Left colon (tissue), 2 donors: ENCODE measurements around the gene NHS. TPM values are rescaled to one million over a fixed set of nuclear protein-coding genes. Genes with fewer than 3 reads are reported as not detected.

ENCODE experiments used
- ATAC-seq: fragments of 200-7000 bp; cut with Tn5 transposase; one replicate; pipeline ENCODE4 v1.9.1; 2020; ENCODE audit warnings: mild to moderate bottlenecking, moderate library complexity
- DNase-seq, 2 donors: peaks; one replicate each; pipeline ENCODE4 v3.0.0-alpha.2; 2020
- intact Hi-C, 2 donors: fragments of 100-400 bp; cut with DNase I in 1 of 2; cut with micrococcal nuclease in 1 of 2; formaldehyde crosslinking; loops; one replicate each; pipeline versions ENCODE4 v1.11.2 to v1.14.0; 2022; cut with DNase I, micrococcal nuclease
- total RNA-seq, 2 donors: library from RNA; stranded (reverse); fragmentation: NEBNext Ultra II Directional; extraction: Animal tissue kit (Norgen Biotek cat#: 25700); gene quantifications; one replicate each; pipeline ENCODE4 v1.2.1, GENCODE V29; 2021
- donor health status: DM: no; HTN: no; CAD: no.
- donor health status: DM: yes; HTN: yes; CAD: no.

The NHS gene
- total RNA-seq, 2 donors from 2014 or later, result 1.9 to 2.0 TPM

GRCh38 chrX:17662391-17662790 is 287.4 kb downstream of the NHS start:
- ATAC-seq, result no peak
- intact Hi-C loops, result no loop called here

GRCh38 chrX:17668929-17669328 is 293.9 kb downstream of the NHS start:
- DNase-seq, result no peak
- intact Hi-C loops, result no loop called here
- no peak for ATAC-seq

More at GRCh38 chrX:17662391-17662790, 287.4 kb downstream of the NHS start:
- DNase-seq, result no peak

- no peak for ATAC-seq
- intact Hi-C loops, result no loop called here
Observed at GRCh38 chrX:17669458-17669857, 294.5 kb downstream of the NHS start.

GRCh38 chrX:17669891-17670290 is 294.9 kb downstream of the NHS start:
- ATAC-seq, result no peak
- intact Hi-C loops, result no loop called here
- DNase-seq, result no peak

More at GRCh38 chrX:17669458-17669857, 294.5 kb downstream of the NHS start:
- DNase-seq, result no peak

- DNase-seq (no peak), ATAC-seq (peak; percentile 71)
- intact Hi-C loops, result no loop called here
Observed at GRCh38 chrX:17670874-17671273, 295.9 kb downstream of the NHS start.

GRCh38 chrX:17674601-17675000 is 299.6 kb downstream of the NHS start:
- no peak for DNase-seq
- intact Hi-C loops, result no loop called here
- ATAC-seq, result peak; percentile 32

GRCh38 chrX:17679261-17679660 is 304.3 kb downstream of the NHS start:
- intact Hi-C loops, result no loop called here
- ATAC-seq, result peak; percentile 67

GRCh38 chrX:17679820-17680219 is 304.8 kb downstream of the NHS start:
- ATAC-seq (peak; percentile 92), DNase-seq (peak; percentile 22 to 37)
- intact Hi-C loops, result no loop called here

More at GRCh38 chrX:17679261-17679660, 304.3 kb downstream of the NHS start:
- no peak for DNase-seq

- DNase-seq, result no peak
- ATAC-seq, result no peak
- intact Hi-C loops, result no loop called here
Observed at GRCh38 chrX:17680732-17681413, 305.9 kb downstream of the NHS start.

- ATAC-seq (no peak), DNase-seq (no peak)
- intact Hi-C loops, result no loop called here
Observed at GRCh38 chrX:17682259-17682658, 307.3 kb downstream of the NHS start.

GRCh38 chrX:17685026-17685425 is 310.0 kb downstream of the NHS start:
- no peak for DNase-seq
- intact Hi-C loops, result loop anchor here in 1 of 2 donors (5.0 kb wide), 1 partner anchor 443 kb away; no protein-coding TSS in a partner anchor
- ATAC-seq, result no peak

GRCh38 chrX:17687648-17688047 is 312.6 kb downstream of the NHS start:
- intact Hi-C loops, result loop anchor here in 1 of 2 donors (5.0 kb wide), 1 partner anchor 445 kb away; no protein-coding TSS in a partner anchor
- DNase-seq, result no peak
- no peak for ATAC-seq

- intact Hi-C loops, result loop anchor here in 1 of 2 donors (5.0 to 10.0 kb wide), 2 partner anchors 315 to 448 kb away; partner anchors contain the start of gene NHS
- DNase-seq (peak; percentile 30 to 34), ATAC-seq (peak; percentile 93)
Observed at GRCh38 chrX:17689971-17690409, 315.0 kb downstream of the NHS start.

- DNase-seq (no peak), ATAC-seq (no peak)
- intact Hi-C loops, result loop anchor here in 1 of 2 donors (10.0 kb wide), 1 partner anchor 318 kb away; the partner anchor contains the start of gene NHS
Observed at GRCh38 chrX:17692709-17693346, 317.8 kb downstream of the NHS start.

- intact Hi-C loops, result loop anchor here in 1 of 2 donors (10.0 kb wide), 1 partner anchor 322 kb away; the partner anchor contains the start of gene NHS
- DNase-seq, result no peak
- ATAC-seq, result peak; percentile 38
Observed at GRCh38 chrX:17697191-17697590, 322.2 kb downstream of the NHS start.

- intact Hi-C loops, result no loop called here
- ATAC-seq, result peak; percentile 49
- DNase-seq, result no peak
Observed at GRCh38 chrX:17700976-17701375, 326.0 kb downstream of the NHS start.

GRCh38 chrX:17703201-17703600 is 328.2 kb downstream of the NHS start:
- DNase-seq (no peak), ATAC-seq (no peak)
- intact Hi-C loops, result no loop called here

- intact Hi-C loops, result no loop called here
- no peak for DNase-seq
- ATAC-seq, result no peak
Observed at GRCh38 chrX:17705211-17705610, 330.2 kb downstream of the NHS start.

GRCh38 chrX:17706676-17707075 is 331.7 kb downstream of the NHS start:
- ATAC-seq (no peak), DNase-seq (no peak)
- intact Hi-C loops, result no loop called here

GRCh38 chrX:17707731-17708130 is 332.7 kb downstream of the NHS start:
- DNase-seq, result no peak
- no peak for ATAC-seq
- intact Hi-C loops, result no loop called here
